ENCODE measurements around the gene ROS1.

- TF ChIP-seq POLR2A (IDR thresholded peaks at IDR 0.05): no peak
- TF ChIP-seq, protein P1, sequence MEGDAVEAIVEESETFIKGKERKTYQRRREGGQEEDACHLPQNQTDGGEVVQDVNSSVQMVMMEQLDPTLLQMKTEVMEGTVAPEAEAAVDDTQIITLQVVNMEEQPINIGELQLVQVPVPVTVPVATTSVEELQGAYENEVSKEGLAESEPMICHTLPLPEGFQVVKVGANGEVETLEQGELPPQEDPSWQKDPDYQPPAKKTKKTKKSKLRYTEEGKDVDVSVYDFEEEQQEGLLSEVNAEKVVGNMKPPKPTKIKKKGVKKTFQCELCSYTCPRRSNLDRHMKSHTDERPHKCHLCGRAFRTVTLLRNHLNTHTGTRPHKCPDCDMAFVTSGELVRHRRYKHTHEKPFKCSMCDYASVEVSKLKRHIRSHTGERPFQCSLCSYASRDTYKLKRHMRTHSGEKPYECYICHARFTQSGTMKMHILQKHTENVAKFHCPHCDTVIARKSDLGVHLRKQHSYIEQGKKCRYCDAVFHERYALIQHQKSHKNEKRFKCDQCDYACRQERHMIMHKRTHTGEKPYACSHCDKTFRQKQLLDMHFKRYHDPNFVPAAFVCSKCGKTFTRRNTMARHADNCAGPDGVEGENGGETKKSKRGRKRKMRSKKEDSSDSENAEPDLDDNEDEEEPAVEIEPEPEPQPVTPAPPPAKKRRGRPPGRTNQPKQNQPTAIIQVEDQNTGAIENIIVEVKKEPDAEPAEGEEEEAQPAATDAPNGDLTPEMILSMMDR (IDR thresholded peaks at IDR 0.05): no peak
These were observed 114.4 kb downstream of the ROS1 start for GRCh38 chr6:117311310-117311709.
